K562 (cell line): ENCODE measurements around the gene SERPINA12. TPM values are rescaled to one million over a fixed set of nuclear protein-coding genes. Genes with fewer than 3 reads are reported as not detected.

Experiments
- ATAC-seq: fragments of 200-7000 bp; cut with Tn5 transposase; 3 replicates; pipeline ENCODE4 v1.9.1; 2020; ENCODE audit warnings: moderate library complexity
- BruUV-seq: library from RNA; stranded (reverse); fragments of 400-500 nt; replicated peaks from 2 replicates; lab custom pipeline; 2021; lab: Mats Ljungman, UMichigan
- CTCF ChIA-PET: fragments of 300-600 bp; formaldehyde crosslinking; extraction: SDS; loops from one replicate; lab custom pipeline; 2021; ENCODE audit warnings: low intra/inter-chr PET ratio; lab: Yijun Ruan, JAX
- POLR2A ChIA-PET: fragments of 300-600, 350-650 bp; sonication (Branson Sonifier 250); formaldehyde crosslinking; extraction: SDS; loops from one replicate; lab custom pipeline; 2021; ENCODE audit warnings: antibody characterized with exemption, inconsistent platforms; lab: Yijun Ruan, JAX
- DNase-seq, 4 experiments: peaks; one replicate each; pipeline versions ENCODE4 v3.0.0 to v3.0.0-alpha.2; 2011 to 2018; ENCODE audit warnings: low spot score in 3 of 4, mixed read lengths in 3 of 4; ENCODE audit errors: extremely low read depth in 1 of 4
- FAIRE-seq: peaks from 2 replicates; lab custom pipeline; 2011; peaks lifted over from hg19 to GRCh38; lab: Jason Lieb, UNC
- H2AFZ ChIP-seq: 2 replicates; pipeline ENCODE4 v1.6.0; 2011; ENCODE audit warnings: low read depth, low read length, control low read depth, inconsistent platforms
- H3K27ac ChIP-seq: fragments of 200-600 bp; 3 replicates; pipeline ENCODE4 v1.8.0; 2011; ENCODE audit warnings: low read depth, mild to moderate bottlenecking, control low read depth, inconsistent platforms, low read length, moderate library complexity, mixed read lengths; ENCODE audit errors: extremely low read depth
- H3K27me3 ChIP-seq, 2 experiments: fragments of 300-600 bp in 1 of 2; 2 replicates in 1 of 2; 3 replicates in 1 of 2; pipeline versions ENCODE4 v1.6.0 to v1.8.0; 2011; ENCODE audit warnings: inconsistent platforms in 2 of 2, low read length in 2 of 2, mild to moderate bottlenecking in 1 of 2, mixed read lengths in 1 of 2, moderate library complexity in 1 of 2; ENCODE audit not compliant: control insufficient read depth in 2 of 2, insufficient read depth in 2 of 2
- H3K36me3 ChIP-seq: fragments of 300-600 bp; 3 replicates; pipeline ENCODE4 v1.8.0; 2011; ENCODE audit warnings: mild to moderate bottlenecking, low read length, inconsistent platforms; ENCODE audit not compliant: control insufficient read depth, insufficient read depth
- H3K4me1 ChIP-seq, 2 experiments: fragments of 200-600 bp in 1 of 2; replicated peaks in 1 of 2; 2 replicates in 1 of 2; 3 replicates in 1 of 2; pipeline versions ENCODE4 v1.5.1 to v1.8.0; 2011; ENCODE audit warnings: inconsistent platforms in 2 of 2, low read length in 2 of 2, mild to moderate bottlenecking in 1 of 2, mixed read lengths in 1 of 2, moderate library complexity in 1 of 2; ENCODE audit not compliant: control insufficient read depth in 2 of 2, insufficient read depth in 2 of 2
- H3K4me2 ChIP-seq: 2 replicates; pipeline ENCODE4 v1.6.1; 2011; ENCODE audit warnings: low read length, control low read depth, inconsistent platforms, mixed read lengths; ENCODE audit not compliant: insufficient read depth
- H3K4me3 ChIP-seq: fragments of 200-600 bp; sonication (generic), shearing (Covaris generic); 2 replicates; pipeline ENCODE4 v1.5.1; 2016; ENCODE audit warnings: control low read depth, inconsistent platforms
- H3K79me2 ChIP-seq: fragments of 200-600 bp; 3 replicates; pipeline ENCODE4 v1.8.0; 2011; ENCODE audit warnings: low read length, inconsistent platforms; ENCODE audit not compliant: control insufficient read depth, insufficient read depth
- H3K9ac ChIP-seq, 2 experiments: 2 replicates each; pipeline versions ENCODE4 v1.6.0 to v1.6.1; 2011; ENCODE audit warnings: low read depth in 2 of 2, low read length in 2 of 2, control low read depth in 1 of 2, inconsistent platforms in 1 of 2, mild to moderate bottlenecking in 1 of 2, mixed read lengths in 1 of 2; ENCODE audit not compliant: insufficient read depth in 1 of 2
- H3K9me1 ChIP-seq: one replicate; pipeline ENCODE4 v1.6.0; 2011; ENCODE audit warnings: inconsistent platforms, mild to moderate bottlenecking, low read length, moderate library complexity; ENCODE audit not compliant: control insufficient read depth, insufficient read depth
- H3K9me3 ChIP-seq: replicated peaks from 2 replicates; pipeline ENCODE4 v1.5.1; 2011; ENCODE audit warnings: low read depth, low read length, inconsistent platforms; ENCODE audit not compliant: control insufficient read depth, insufficient read depth
- H4K20me1 ChIP-seq: replicated peaks from 2 replicates; pipeline ENCODE4 v1.6.1; 2011; ENCODE audit warnings: low read length, inconsistent platforms, mixed read lengths; ENCODE audit not compliant: control insufficient read depth, insufficient read depth
- BRF1 ChIP-seq: IDR thresholded peaks from 3 replicates; pipeline ENCODE4 v1.6.1; 2011; ENCODE audit warnings: borderline replicate concordance, mild to moderate bottlenecking; ENCODE audit not compliant: insufficient read length; ENCODE audit errors: extremely low read depth
- CBX1 ChIP-seq: sonication (generic); IDR thresholded peaks from 2 replicates; pipeline ENCODE4 v1.6.1; 2016; ENCODE audit warnings: antibody characterized with exemption, low read depth, mild to moderate bottlenecking
- HDGF ChIP-seq: fragments of 450-650 bp; IDR thresholded peaks from 2 replicates; pipeline ENCODE4 v1.6.1; 2016
- ID3 ChIP-seq, 2 experiments: fragments of 250-450 bp in 1 of 2; fragments of 450-650 bp in 1 of 2; sonication (Bioruptor Pico) in 1 of 2; IDR thresholded peaks; 2 replicates each; pipeline versions ENCODE4 v1.6.1 to v1.8.0; 2016 to 2021; ENCODE audit warnings: mild to moderate bottlenecking in 2 of 2, moderate library complexity in 2 of 2, missing compliant biosample characterization in 1 of 2, missing genetic modification characterization in 1 of 2
- MAFG ChIP-seq: fragments of 450-650 bp; conservative IDR thresholded peaks from 2 replicates; pipeline ENCODE4 v1.6.1; 2016; ENCODE audit warnings: missing genetic modification characterization, missing compliant biosample characterization
- POLR2H ChIP-seq: IDR thresholded peaks from 2 replicates; pipeline ENCODE4 v1.6.1; 2016; ENCODE audit warnings: missing genetic modification characterization, low read depth, mild to moderate bottlenecking, control low read depth, missing compliant biosample characterization, moderate library complexity
- RAD51 ChIP-seq: fragments of 450-650 bp; IDR thresholded peaks from 2 replicates; pipeline ENCODE4 v1.7.1; 2016; ENCODE audit warnings: low read depth, mild to moderate bottlenecking, borderline replicate concordance
- RBM34 ChIP-seq: fragments of 200-400 bp; formaldehyde crosslinking; IDR thresholded peaks from 2 replicates; pipeline ENCODE4 v1.6.1; 2018; ENCODE audit warnings: low read length, borderline replicate concordance; ENCODE audit not compliant: insufficient read depth
- RCOR1 ChIP-seq, 2 experiments: IDR thresholded peaks; 2 replicates each; pipeline ENCODE4 v1.6.1; 2012; ENCODE audit warnings: low read depth in 2 of 2, low read length in 2 of 2, borderline replicate concordance in 1 of 2, improper control_type of control experiment in 1 of 2
- SAFB2 ChIP-seq: fragments of 200-400 bp; formaldehyde crosslinking; IDR thresholded peaks from 2 replicates; pipeline ENCODE4 v1.6.1; 2018; ENCODE audit warnings: borderline replicate concordance, low read length, low read depth, moderate library complexity; ENCODE audit not compliant: severe bottlenecking
- SMC3 ChIP-seq: conservative IDR thresholded peaks from 2 replicates; pipeline ENCODE4 v1.6.1; 2011; ENCODE audit warnings: low read depth, low read length, improper control_type of control experiment; ENCODE audit not compliant: insufficient read depth
- ZFP30 ChIP-seq: fragments of 250-450 bp; sonication (Bioruptor Pico); IDR thresholded peaks from 2 replicates; pipeline ENCODE4 v1.8.0; 2022; ENCODE audit warnings: moderate library complexity, mild to moderate bottlenecking, inconsistent platforms, borderline replicate concordance
- ZNF507 ChIP-seq: conservative IDR thresholded peaks from 2 replicates; pipeline ENCODE4 v1.6.1; 2017; ENCODE audit warnings: missing genetic modification characterization, missing compliant biosample characterization
- ZNF551 ChIP-seq: fragments of 250-450 bp; sonication (Bioruptor Pico); IDR thresholded peaks from 2 replicates; pipeline ENCODE4 v1.5.0; 2021; ENCODE audit warnings: mild to moderate bottlenecking, moderate library complexity
- ZNF586 ChIP-seq: fragments of 450-650 bp; formaldehyde crosslinking; conservative IDR thresholded peaks from 2 replicates; pipeline ENCODE4 v1.4.0; 2020; ENCODE audit warnings: mild to moderate bottlenecking, moderate library complexity
- ZNF589 ChIP-seq: fragments of 200-800 bp; sonication (Bioruptor generic); IDR thresholded peaks from 2 replicates; pipeline ENCODE4 v1.6.1; 2016; ENCODE audit warnings: low read depth, missing genetic modification characterization, missing compliant biosample characterization
- ZNF75A ChIP-seq: fragments of 450-650 bp; formaldehyde crosslinking; IDR thresholded peaks from 2 replicates; pipeline ENCODE4 v1.4.0; 2020; ENCODE audit warnings: mild to moderate bottlenecking
- ZSCAN29 ChIP-seq: fragments of 450-650 bp; IDR thresholded peaks from 2 replicates; pipeline ENCODE4 v1.6.1; 2017
- WGBS: fragments of 100-300 bp; shearing (Covaris generic); methylation state at CpG from one replicate; pipeline ENCODE4 v1.1.6; 2016; ENCODE audit warnings: low coverage, mixed read lengths; ENCODE audit not compliant: insufficient coverage; ENCODE audit errors: missing lambda C conversion rate; 5-methylcytosine and 5-hydroxymethylcytosine counted together
- in situ Hi-C: fragments of 300-500 bp; cut with MboI; formaldehyde crosslinking; loops from 4 replicates; pipeline ENCODE4 v1.15.0; 2018; ENCODE audit warnings: inconsistent platforms, mixed read lengths
- intact Hi-C: fragments of 100-400 bp; cut with micrococcal nuclease; formaldehyde crosslinking; loops from 2 replicates; pipeline ENCODE4 v1.14.2; 2022
- polyA plus RNA-seq, 8 experiments: library from polyadenylated mRNA; depleted of rRNA in 4 of 8; stranded (reverse) in 5 of 8; unstranded in 3 of 8; fragments of >200 nt; fragmentation: Nextera tagmentation in 2 of 8; fragmentation: Illumina TruSeq in 1 of 8; extraction: Ambion mirVana in 2 of 8; extraction: Trizol in 1 of 8; gene quantifications; 2 replicates each; pipeline versions ENCODE4 v1.2.1 to v1.2.3, GENCODE V29; 2011 to 2014; ENCODE audit warnings: inconsistent platforms in 1 of 8, missing spikeins in 1 of 8
- total RNA-seq, 7 experiments: library from RNA; depleted of rRNA in 6 of 7; stranded (reverse); fragments of >200 nt in 6 of 7; fragmentation: Illumina TruSeq in 2 of 7; extraction: Trizol in 2 of 7; gene quantifications; 2 replicates each; pipeline versions ENCODE4 v1.2.1 to v1.2.3, GENCODE V29; 2011 to 2021; ENCODE audit warnings: low replicate concordance in 1 of 7

The SERPINA12 gene
- total and polyA plus RNA-seq, 9 of the 15 experiments (the other 6 are each of a cell fraction or from before 2014, with no cell fraction given): not detected

DNA sequence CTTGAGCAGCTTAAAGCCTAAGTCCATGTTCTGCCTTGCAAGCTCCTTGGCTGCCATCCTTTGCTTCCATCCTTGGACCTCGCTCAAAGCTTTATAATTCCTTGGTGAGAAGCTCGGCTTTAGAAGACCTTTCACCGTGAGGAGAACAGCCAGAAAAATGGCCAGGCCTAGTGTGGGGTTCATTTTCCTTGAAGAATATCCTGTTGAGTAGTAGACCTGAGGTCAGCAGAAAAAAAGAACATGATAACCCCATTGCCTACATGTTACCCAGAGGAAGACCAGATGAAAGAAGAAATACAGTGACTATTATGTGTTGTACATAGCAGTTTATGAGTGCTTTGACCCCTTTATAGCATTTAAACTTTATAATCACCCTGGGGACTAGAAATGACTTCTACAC, 11.1 kb downstream of the SERPINA12 start:
- no peaks in the 10 kb centered on the region for H3K4me1 ChIP-seq
- BruUV-seq: no TSS peak
- ChIA-PET POLR2A (no interaction called here), CTCF (no interaction called here)
- H3K9me1 ChIP-seq: no peaks in the 10 kb centered on the region
- FAIRE-seq (no peak), DNase-seq (no peak), ATAC-seq (no peak)
- no peaks in the 10 kb centered on the region; the same call in 1 of the 2 replicates for H4K20me1 ChIP-seq
- in situ Hi-C loops (no loop called here), intact Hi-C loops (no loop called here)
- no peaks in the 10 kb centered on the region for H3K36me3 ChIP-seq
- no peaks in the 10 kb centered on the region for H3K9me3 ChIP-seq
- no peaks in the 10 kb centered on the region for H3K79me2 ChIP-seq
- H3K4me3 ChIP-seq: no peak overlapping the region
- TF ChIP-seq HDGF: no peak
- no peak for TF ChIP-seq RCOR1 (IDR thresholded peaks at IDR 0.05; ENCODE audit: borderline replicate concordance in 1 of 2, low read depth in 2 of 2, low read length in 2 of 2)
- TF ChIP-seq ZNF551 (CRISPR knock-in tag): no peak
- TF ChIP-seq POLR2H (tag): no peak
- TF ChIP-seq ZSCAN29: no peak
- H3K9ac ChIP-seq: no peak overlapping the region
- H3K4me2 ChIP-seq: no peak overlapping the region
- WGBS: 0% methylated on average over 2 of the region's 3 CpGs
- H3K27ac ChIP-seq: no peak overlapping the region
- no peaks in the 10 kb centered on the region for H3K27me3 ChIP-seq
- no peak overlapping the region for H2AFZ ChIP-seq

GRCh38 chr14:94494085-94494484, 15.2 kb downstream of the SERPINA12 start:
- no peak for DNase-seq
- Histone ChIP-seq H2AFZ (no peak overlapping the region), H4K20me1 (no peaks in the 10 kb centered on the region; the same call in 1 of the 2 replicates), H3K9me1 (no peaks in the 10 kb centered on the region), H3K36me3 (no peaks in the 10 kb centered on the region), H3K9me3 (no peaks in the 10 kb centered on the region), H3K4me2 (no peak overlapping the region), H3K4me3 (no peak overlapping the region), H3K9ac (no peak overlapping the region), H3K27me3 (peaks cover 0 to 4% of the 10 kb centered on the region in 2 experiments; a peak in 1 of 5 replicates), H3K27ac (no peak overlapping the region), H3K79me2 (no peaks in the 10 kb centered on the region), H3K4me1 (no peaks in the 10 kb centered on the region)
- ATAC-seq: no peak
- ChIA-PET POLR2A (no interaction called here), CTCF (no interaction called here)
- no peak for FAIRE-seq
- in situ Hi-C loops (no loop called here), intact Hi-C loops (no loop called here)
- WGBS: 3% methylated on average over 4 of the region's 4 CpGs
- no TSS peak for BruUV-seq
- TF ChIP-seq CBX1 (no peak), ZFP30 (no peak), MAFG (tag) (no peak), RAD51 (no peak), ZNF589 (CRISPR knock-in tag) (no peak), SAFB2 (no peak), RBM34 (no peak), SMC3 (no peak), ZNF75A (CRISPR knock-in tag) (no peak), BRF1 (no peak), ZNF586 (CRISPR knock-in tag) (no peak), ZNF507 (tag) (no peak), ID3 (CRISPR knock-in tag; IDR thresholded peaks at IDR 0.05) (no peak), ID3 (tag; IDR thresholded peaks at IDR 0.05) (no peak)
